Lower lobe of right lung (tissue), 2 donors: ENCODE data around the gene RHOB. TPM values are rescaled to one million over a fixed set of nuclear protein-coding genes. Genes with fewer than 3 reads are reported as not detected.

Experiments
- ATAC-seq, 2 donors: fragments of 200-7000 bp; cut with Tn5 transposase; one replicate each; pipeline ENCODE4 v1.9.1; 2020 to 2022; ENCODE audit warnings: mild to moderate bottlenecking in 2 of 2, moderate library complexity in 2 of 2
- DNase-seq: peaks from one replicate; pipeline ENCODE4 v3.0.0-alpha.2; 2020
- H3K27ac ChIP-seq: fragments of 200-600 bp; one replicate; pipeline ENCODE4 v1.8.0; 2022
- H3K27me3 ChIP-seq: fragments of 200-600 bp; one replicate; pipeline ENCODE4 v1.8.0; 2022; ENCODE audit warnings: low read depth
- H3K36me3 ChIP-seq: fragments of 200-600 bp; one replicate; pipeline ENCODE4 v1.8.0; 2022; ENCODE audit warnings: mild to moderate bottlenecking
- H3K4me1 ChIP-seq: fragments of 200-600 bp; one replicate; pipeline ENCODE4 v1.8.0; 2022
- H3K4me3 ChIP-seq: fragments of 200-600 bp; one replicate; pipeline ENCODE4 v1.8.0; 2022; ENCODE audit warnings: mild to moderate bottlenecking
- H3K9me3 ChIP-seq: fragments of 200-600 bp; one replicate; pipeline ENCODE4 v1.8.0; 2022
- intact Hi-C: fragments of 100-400 bp; cut with DNase I; formaldehyde crosslinking; loops from one replicate; pipeline ENCODE4 v1.11.0; 2022
- total RNA-seq: library from RNA; stranded (reverse); fragmentation: NEBNext Ultra II Directional; extraction: Animal tissue kit (Norgen Biotek cat#: 25700); gene quantifications from one replicate; pipeline ENCODE4 v1.2.1, GENCODE V29; 2021
- TF ChIP-seq, protein P1 (sequence below): fragments of 200-600 bp; IDR thresholded peaks from one replicate; pipeline ENCODE4 v1.8.0; 2022; ENCODE audit warnings: antibody characterized with exemption, mild to moderate bottlenecking
- donor health status: DM: no; HTN: yes; CAD: no; lungs with severe emphysema.

Gene RHOB
- total RNA-seq, 1 donor from 2014 or later, result 176 TPM

DNA sequence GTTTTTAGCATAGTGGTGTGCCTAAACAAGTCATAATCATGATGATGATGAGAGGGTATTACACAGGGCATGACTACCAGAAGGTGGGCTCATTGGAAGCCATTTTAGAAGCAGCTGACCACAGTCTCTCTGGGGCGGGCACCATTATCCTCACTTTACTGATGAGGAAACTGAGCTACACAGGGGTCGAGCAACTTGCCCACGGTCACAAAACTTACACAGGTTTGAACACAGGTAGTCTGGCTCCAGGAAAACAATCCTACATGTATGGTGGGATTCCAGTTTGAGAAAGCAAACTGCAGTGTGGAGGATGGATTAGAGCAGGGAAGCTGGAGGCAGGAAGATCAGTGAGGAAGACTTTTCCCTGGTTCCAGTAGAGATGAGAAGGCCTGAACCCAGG lies 6.2 kb downstream of the RHOB start:
- ATAC-seq, result no peak
- Histone ChIP-seq H3K36me3 (peaks cover 15% of the 10 kb centered on the region), H3K4me1 (peaks cover 28% of the 10 kb centered on the region), H3K4me3 (no peak overlapping the region), H3K27me3 (no peaks in the 10 kb centered on the region), H3K27ac (no peak overlapping the region), H3K9me3 (no peaks in the 10 kb centered on the region)
- intact Hi-C loops, result no loop called here
- TF ChIP-seq, protein P1, sequence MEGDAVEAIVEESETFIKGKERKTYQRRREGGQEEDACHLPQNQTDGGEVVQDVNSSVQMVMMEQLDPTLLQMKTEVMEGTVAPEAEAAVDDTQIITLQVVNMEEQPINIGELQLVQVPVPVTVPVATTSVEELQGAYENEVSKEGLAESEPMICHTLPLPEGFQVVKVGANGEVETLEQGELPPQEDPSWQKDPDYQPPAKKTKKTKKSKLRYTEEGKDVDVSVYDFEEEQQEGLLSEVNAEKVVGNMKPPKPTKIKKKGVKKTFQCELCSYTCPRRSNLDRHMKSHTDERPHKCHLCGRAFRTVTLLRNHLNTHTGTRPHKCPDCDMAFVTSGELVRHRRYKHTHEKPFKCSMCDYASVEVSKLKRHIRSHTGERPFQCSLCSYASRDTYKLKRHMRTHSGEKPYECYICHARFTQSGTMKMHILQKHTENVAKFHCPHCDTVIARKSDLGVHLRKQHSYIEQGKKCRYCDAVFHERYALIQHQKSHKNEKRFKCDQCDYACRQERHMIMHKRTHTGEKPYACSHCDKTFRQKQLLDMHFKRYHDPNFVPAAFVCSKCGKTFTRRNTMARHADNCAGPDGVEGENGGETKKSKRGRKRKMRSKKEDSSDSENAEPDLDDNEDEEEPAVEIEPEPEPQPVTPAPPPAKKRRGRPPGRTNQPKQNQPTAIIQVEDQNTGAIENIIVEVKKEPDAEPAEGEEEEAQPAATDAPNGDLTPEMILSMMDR, result no peak
- DNase-seq, result no peak

DNA sequence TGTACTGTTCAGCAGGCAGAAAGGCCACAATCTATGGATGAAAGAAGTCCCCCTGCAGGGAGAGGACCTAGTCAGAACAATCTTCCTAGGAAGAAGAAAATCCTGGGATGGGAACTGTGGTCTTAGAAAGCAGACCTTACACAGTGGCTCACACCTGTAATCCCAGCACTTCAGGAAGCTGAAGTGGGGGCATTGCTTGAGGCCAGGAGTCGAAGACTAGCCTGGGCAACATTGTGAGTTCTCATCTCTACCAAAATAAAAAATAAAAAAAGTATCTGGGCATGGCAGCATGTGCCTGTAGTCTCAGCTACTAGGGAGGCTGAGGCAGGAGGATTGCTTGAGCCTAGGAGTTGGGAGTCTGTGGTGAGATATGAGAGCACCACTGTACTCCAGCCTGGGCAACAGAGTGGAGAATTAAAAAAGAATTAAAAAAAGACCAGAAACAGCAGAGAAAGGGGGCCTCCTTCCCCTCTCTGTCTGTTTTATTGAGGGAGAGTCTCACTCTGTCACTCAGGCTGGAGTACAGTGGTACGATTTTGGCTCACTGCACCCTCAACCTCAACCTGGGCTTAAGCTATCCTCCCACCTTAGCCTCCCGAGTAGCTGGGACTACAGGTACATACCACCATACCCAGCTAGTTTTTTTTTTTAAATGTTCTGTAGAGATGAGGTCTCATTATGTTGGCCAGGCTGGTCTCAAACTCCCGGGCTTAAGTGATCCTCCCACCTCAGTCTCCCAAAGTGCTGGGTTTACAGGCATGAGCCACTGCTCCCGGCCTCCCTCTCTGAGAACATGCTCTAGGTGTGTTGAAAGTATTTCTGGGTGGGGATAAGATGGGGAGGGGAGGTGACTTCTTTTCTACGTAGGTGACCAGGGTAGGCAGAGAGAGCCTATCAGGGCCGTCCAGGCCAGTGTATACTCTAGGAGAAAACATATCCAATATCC lies 7.4 kb downstream of the RHOB start:
- TF ChIP-seq, protein P1, result no peak
- ATAC-seq, result no peak
- peaks cover 5% of the 10 kb centered on the region for H3K36me3 ChIP-seq
- intact Hi-C loops, result no loop called here
- H3K27ac ChIP-seq, result no peak overlapping the region
- no peaks in the 10 kb centered on the region for H3K27me3 ChIP-seq
- H3K4me3 ChIP-seq, result no peak overlapping the region
- no peak for DNase-seq
- H3K4me1 ChIP-seq, result peaks cover 27% of the 10 kb centered on the region
- H3K9me3 ChIP-seq, result no peaks in the 10 kb centered on the region

DNA sequence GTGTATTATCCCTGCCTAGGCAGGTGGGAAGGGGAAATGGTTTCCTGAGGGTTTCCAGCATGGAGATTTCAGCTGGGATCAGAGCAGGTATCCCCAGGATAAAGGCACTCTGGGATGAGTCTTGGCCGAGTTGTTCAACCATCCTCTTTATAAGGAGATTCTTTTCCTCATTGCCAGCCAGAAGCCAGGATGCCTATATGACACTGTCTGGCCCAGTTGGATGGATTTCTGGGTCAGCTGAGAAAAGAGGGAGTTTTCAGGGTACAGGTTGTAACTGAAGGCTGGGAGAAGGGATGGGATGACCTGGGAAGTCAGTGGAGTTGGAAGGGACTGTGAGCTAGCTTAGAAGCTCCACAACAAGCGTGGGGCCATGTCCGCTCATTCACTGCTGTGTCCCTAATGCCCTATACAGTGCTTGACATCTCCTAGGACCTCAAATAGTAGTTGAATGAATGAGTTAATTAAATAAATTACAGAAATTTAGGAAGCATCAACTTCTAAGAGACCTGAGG lies 8.3 kb downstream of the RHOB start:
- H3K27me3 ChIP-seq, result no peaks in the 10 kb centered on the region
- no peaks in the 10 kb centered on the region for H3K9me3 ChIP-seq
- intact Hi-C loops, result no loop called here
- H3K27ac ChIP-seq, result no peak overlapping the region
- ATAC-seq (no peak), DNase-seq (no peak)
- TF ChIP-seq, protein P1, result no peak
- H3K4me3 ChIP-seq, result no peak overlapping the region
- H3K4me1 ChIP-seq, result peaks cover 19% of the 10 kb centered on the region
- no peaks in the 10 kb centered on the region for H3K36me3 ChIP-seq

DNA sequence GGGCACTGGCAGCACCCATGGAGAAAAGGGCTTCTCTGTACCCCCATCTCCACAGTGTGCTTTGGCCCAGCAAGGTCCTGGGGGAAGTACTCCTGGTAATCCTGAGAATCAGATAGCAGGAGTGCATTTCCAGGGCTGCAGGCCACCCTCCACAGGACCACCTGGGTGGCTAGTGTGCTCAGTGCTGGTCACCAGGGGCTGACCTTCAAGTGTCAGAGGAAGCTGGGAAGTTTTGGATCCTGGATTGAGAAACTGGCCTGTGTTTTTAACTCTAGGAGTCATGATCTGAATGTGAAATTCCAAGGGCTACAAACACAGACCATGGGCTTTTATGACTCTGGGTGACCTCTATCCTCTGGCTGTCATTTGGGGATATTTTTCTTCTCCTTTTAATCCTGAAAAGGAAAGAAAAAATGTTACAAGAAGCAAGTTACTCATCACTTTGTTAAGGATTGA lies 9.3 kb downstream of the RHOB start:
- Histone ChIP-seq H3K27me3 (no peaks in the 10 kb centered on the region), H3K27ac (no peak overlapping the region), H3K4me1 (peaks cover 9% of the 10 kb centered on the region), H3K4me3 (no peak overlapping the region), H3K36me3 (no peaks in the 10 kb centered on the region), H3K9me3 (no peaks in the 10 kb centered on the region)
- DNase-seq, result no peak
- intact Hi-C loops, result no loop called here
- ATAC-seq, result no peak
- TF ChIP-seq, protein P1, result no peak

GRCh38 chr2:20456636-20457426 lies 10.0 kb downstream of the RHOB start:
- no peak for DNase-seq
- Histone ChIP-seq H3K27ac (no peak overlapping the region), H3K27me3 (no peaks in the 10 kb centered on the region), H3K4me3 (no peak overlapping the region), H3K4me1 (peaks cover 2% of the 10 kb centered on the region), H3K9me3 (no peaks in the 10 kb centered on the region), H3K36me3 (no peaks in the 10 kb centered on the region)
- TF ChIP-seq, protein P1, result no peak
- intact Hi-C loops, result no loop called here
- no peak for ATAC-seq
